ENCODE measurements around the gene PACRG. TPM values are rescaled to one million over a fixed set of nuclear protein-coding genes. Genes with fewer than 3 reads are reported as not detected.

PACRG gene

DNA sequence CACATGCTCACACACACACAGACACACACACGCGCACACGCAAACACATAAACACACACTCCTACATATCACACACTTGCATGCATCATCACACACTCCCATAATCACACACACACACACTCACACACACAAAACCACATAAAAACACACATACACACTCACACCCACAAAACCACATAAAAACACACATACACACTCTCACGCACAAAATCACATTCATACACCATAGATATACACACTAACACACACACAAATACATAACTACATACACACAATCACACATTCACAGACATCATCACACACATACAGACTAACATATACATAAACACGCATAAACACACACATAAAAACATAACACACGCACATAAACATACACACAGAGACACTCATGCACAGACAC is 629.0 kb downstream of the PACRG start:
- no peak overlapping the region for H3K9ac ChIP-seq (ENCODE audit: low read length)
- no peak overlapping the region for H2AK5ac ChIP-seq (ENCODE audit: low read length, severe bottlenecking)

DNA sequence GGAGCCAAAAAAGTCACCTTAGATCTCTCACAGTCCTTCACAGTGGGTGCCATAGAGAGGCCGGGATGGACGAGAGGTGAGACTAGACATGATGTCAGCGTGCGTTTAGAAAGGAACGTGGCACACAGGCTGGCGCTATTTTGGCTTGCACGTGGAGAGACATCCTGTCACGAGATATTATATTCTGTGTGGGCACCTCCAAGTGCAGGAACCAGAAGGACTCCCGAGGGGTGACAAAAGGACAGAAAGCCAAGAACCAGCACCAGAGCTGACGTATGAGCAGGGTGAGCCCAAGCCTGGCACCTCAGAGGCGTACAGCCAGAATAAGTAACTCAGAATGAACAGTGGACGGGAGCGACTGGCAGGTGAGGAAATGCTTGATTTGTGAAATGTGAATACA is 636.9 kb downstream of the PACRG start:
- 98% methylated on average over 13 of the region's 13 CpGs for WGBS
- Histone ChIP-seq H3K9me3 (ENCODE audit: control insufficient read depth, low read length) (no peaks in the 10 kb centered on the region), H2AFZ (ENCODE audit: low read depth, low read length) (no peak overlapping the region)

More for the DNA sequence above, 629.0 kb downstream of the PACRG start:
- H3K18ac ChIP-seq (ENCODE audit: low read depth in 1 of 2, low read length in 2 of 2), result peak overlapping the region; percentile 23 to 62
- no peaks in the 10 kb centered on the region for H3K27me3 ChIP-seq (ENCODE audit: control insufficient read depth in 1 of 2, insufficient read depth in 1 of 2, low read length in 2 of 2)
- H3K4me3 ChIP-seq (ENCODE audit: insufficient read depth in 1 of 2, low read depth in 1 of 2, low read length in 2 of 2), result no peak overlapping the region
- no peaks in the 10 kb centered on the region for H3K9me3 ChIP-seq (ENCODE audit: control insufficient read depth, low read length)
- H3K4me2 ChIP-seq (ENCODE audit: low read length, poor library complexity, severe bottlenecking), result no peak overlapping the region
- peak overlapping the region; percentile 76 for H4K91ac ChIP-seq (ENCODE audit: low read length)
- no peak overlapping the region for H2BK120ac ChIP-seq (ENCODE audit: low read depth, low read length)
- H2BK12ac ChIP-seq (ENCODE audit: low read length in 2 of 2), result peak overlapping the region; percentile 2 to 9
- peak overlapping the region in 1 of 2 experiments; percentile 32 for H3K4ac ChIP-seq (ENCODE audit: low read depth in 1 of 2, low read length in 2 of 2)
- H4K8ac ChIP-seq (ENCODE audit: low read length), result peak overlapping the region; percentile 93
- no peak overlapping the region for H2AFZ ChIP-seq (ENCODE audit: low read depth, low read length)
- no peaks in the 10 kb centered on the region for H3K36me3 ChIP-seq (ENCODE audit: control insufficient read depth in 1 of 2, insufficient read depth in 2 of 2, low read depth in 1 of 2, low read length in 2 of 2)
- DNase-seq, result no peak
- H2BK15ac ChIP-seq (ENCODE audit: low read depth, poor library complexity, severe bottlenecking), result no peak overlapping the region
- no peaks in the 10 kb centered on the region for H3K79me1 ChIP-seq (replicated peaks; ENCODE audit: low read length, poor library complexity, severe bottlenecking)
- 92% methylated on average over 6 of the region's 6 CpGs for WGBS
- H3K14ac ChIP-seq (ENCODE audit: low read length in 2 of 2), result peak overlapping the region in 1 of 2 experiments; percentile 8
- H3K27ac ChIP-seq (ENCODE audit: low read length, poor library complexity, severe bottlenecking), result peak overlapping the region; percentile 48
- peaks cover 15% of the 10 kb centered on the region for H3K4me1 ChIP-seq (ENCODE audit: control insufficient read depth, insufficient read depth, low read depth, low read length)
- no peak overlapping the region for H3K23ac ChIP-seq (ENCODE audit: low read length in 2 of 2)
- no peak overlapping the region for H2BK5ac ChIP-seq (ENCODE audit: low read depth, low read length, poor library complexity, severe bottlenecking)

More for the DNA sequence above, 636.9 kb downstream of the PACRG start:
- H3K9ac ChIP-seq (ENCODE audit: low read length), result no peak overlapping the region
- no peaks in the 10 kb centered on the region for H3K27me3 ChIP-seq (ENCODE audit: control insufficient read depth in 1 of 2, insufficient read depth in 1 of 2, low read length in 2 of 2)
- no peak overlapping the region for H3K4ac ChIP-seq (ENCODE audit: low read depth in 1 of 2, low read length in 2 of 2)
- no peak overlapping the region for H2AK5ac ChIP-seq (ENCODE audit: low read length, severe bottlenecking)
- H3K4me3 ChIP-seq (ENCODE audit: insufficient read depth in 1 of 2, low read depth in 1 of 2, low read length in 2 of 2), result no peak overlapping the region
- no peak overlapping the region for H2BK15ac ChIP-seq (ENCODE audit: low read depth, poor library complexity, severe bottlenecking)
- no peak overlapping the region for H3K14ac ChIP-seq (ENCODE audit: low read length in 2 of 2)
- no peak overlapping the region for H3K23ac ChIP-seq (ENCODE audit: low read length in 2 of 2)
- H2BK5ac ChIP-seq (ENCODE audit: low read depth, low read length, poor library complexity, severe bottlenecking), result no peak overlapping the region
- H3K4me2 ChIP-seq (ENCODE audit: low read length, poor library complexity, severe bottlenecking), result no peak overlapping the region
- H2BK120ac ChIP-seq (ENCODE audit: low read depth, low read length), result no peak overlapping the region
- H4K91ac ChIP-seq (ENCODE audit: low read length), result no peak overlapping the region
- no peak overlapping the region for H3K27ac ChIP-seq (ENCODE audit: low read length, poor library complexity, severe bottlenecking)
- H4K8ac ChIP-seq (ENCODE audit: low read length), result no peak overlapping the region
- H3K36me3 ChIP-seq (ENCODE audit: control insufficient read depth in 1 of 2, insufficient read depth in 2 of 2, low read depth in 1 of 2, low read length in 2 of 2), result no peaks in the 10 kb centered on the region
- no peaks in the 10 kb centered on the region for H3K79me1 ChIP-seq (replicated peaks; ENCODE audit: low read length, poor library complexity, severe bottlenecking)
- H2BK12ac ChIP-seq (ENCODE audit: low read length in 2 of 2), result no peak overlapping the region
- H3K4me1 ChIP-seq (ENCODE audit: control insufficient read depth, insufficient read depth, low read depth, low read length), result peaks cover 3% of the 10 kb centered on the region
- DNase-seq, result no peak
- no peak overlapping the region for H3K18ac ChIP-seq (ENCODE audit: low read depth in 1 of 2, low read length in 2 of 2)

Small RNAs within 50 kb of the gene (small RNA-seq; reads per million reads assigned to genes)
- gene AL031121.1 (ENCODE audit: low read depth) (not detected), gene AL590286.1 (ENCODE audit: low read depth) (not detected)
